Endothelial cell (in vitro differentiated cells): Measurements from ENCODE around the gene CD226. TPM values are rescaled to one million over a fixed set of nuclear protein-coding genes. Genes with fewer than 3 reads are reported as not detected.
"Not testable (repeated sequence)": the region's sequence is repeated elsewhere in the genome, so short reads cannot be mapped to it uniquely, and the experiment has no call there.

ENCODE experiments used
- DNase-seq: peaks from one replicate; pipeline ENCODE4 v3.0.0; 2021; ENCODE audit warnings: low spot score
- H3K27ac Mint-ChIP-seq: one replicate; pipeline ENCODE4 v1.8.0; 2021; ENCODE audit warnings: mixed read lengths, inconsistent platforms; ENCODE audit not compliant: unreplicated experiment
- H3K27me3 Mint-ChIP-seq: one replicate; pipeline ENCODE4 v1.8.0; 2021; ENCODE audit warnings: mild to moderate bottlenecking, moderate library complexity, mixed read lengths, inconsistent platforms; ENCODE audit not compliant: unreplicated experiment
- H3K36me3 Mint-ChIP-seq: one replicate; pipeline ENCODE4 v1.8.0; 2021; ENCODE audit warnings: mild to moderate bottlenecking, low read depth, mixed read lengths, inconsistent platforms; ENCODE audit not compliant: unreplicated experiment
- H3K4me1 Mint-ChIP-seq: one replicate; pipeline ENCODE4 v1.8.0; 2021; ENCODE audit warnings: mild to moderate bottlenecking, mixed read lengths, inconsistent platforms; ENCODE audit not compliant: unreplicated experiment
- H3K4me3 Mint-ChIP-seq: one replicate; pipeline ENCODE4 v1.8.0; 2021; ENCODE audit warnings: mild to moderate bottlenecking, mixed read lengths, inconsistent platforms; ENCODE audit not compliant: unreplicated experiment
- H3K9me3 Mint-ChIP-seq: one replicate; pipeline ENCODE4 v1.8.0; 2021; ENCODE audit warnings: mixed read lengths, inconsistent platforms; ENCODE audit not compliant: unreplicated experiment
- total RNA-seq: library from RNA; stranded (reverse); fragmentation: NEBNext Ultra II Directional; extraction: Animal tissue kit (Norgen Biotek cat#: 25700); gene quantifications from one replicate; pipeline ENCODE4 v1.2.1, GENCODE V29; 2021; ENCODE audit not compliant: unreplicated experiment
- TF ChIP-seq, protein P1 (sequence below): fragments of 200-600 bp; sonication (generic); IDR thresholded peaks from one replicate; pipeline ENCODE4 v1.5.0; 2021; ENCODE audit warnings: antibody characterized with exemption; ENCODE audit not compliant: unreplicated experiment

Gene CD226
- total RNA-seq, 1 donor from 2014 or later = 0.80 TPM

DNA sequence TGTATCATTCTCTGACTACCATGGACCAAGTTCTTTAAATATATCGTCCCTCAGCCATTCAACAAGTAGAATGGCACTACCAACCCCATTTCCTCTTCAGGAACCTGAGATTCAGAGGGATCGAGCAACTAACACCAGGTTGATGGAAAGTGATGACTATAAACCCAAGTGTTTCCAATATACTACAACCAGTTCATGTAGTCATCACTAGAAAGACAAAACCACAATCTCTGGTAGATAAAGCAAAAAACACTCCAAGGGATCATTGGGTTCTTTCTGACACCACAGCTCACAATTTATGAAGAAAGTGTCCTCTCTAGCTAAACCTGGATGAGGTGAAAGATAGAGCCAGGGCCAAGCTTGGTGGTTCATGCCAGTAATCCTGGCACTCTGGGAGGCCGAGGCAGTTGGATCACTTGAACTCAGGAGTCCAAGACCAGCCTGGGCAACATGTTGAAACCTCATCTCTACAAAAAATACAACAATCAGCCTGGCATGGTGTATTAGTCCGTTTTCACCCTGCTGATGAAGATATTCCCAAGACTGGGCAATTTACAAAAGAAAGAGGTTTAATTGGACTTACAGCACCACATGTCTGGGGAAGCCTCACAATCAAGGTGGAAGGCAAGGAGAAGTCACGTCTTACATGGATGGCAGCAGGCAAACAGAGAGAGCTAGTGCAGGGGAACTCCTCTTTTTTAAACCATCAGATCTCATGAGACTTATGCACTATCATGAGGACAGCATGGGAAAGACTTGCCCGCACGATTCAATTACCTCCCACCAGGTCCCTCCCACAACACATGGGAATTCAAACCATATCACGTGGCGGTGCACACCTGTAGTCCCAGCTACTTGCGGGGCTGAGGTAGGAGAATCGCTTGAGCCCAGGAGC lies 2.2 kb downstream of the CD226 start:
- Mint-ChIP-seq H3K9me3 (no peaks in the 10 kb centered on the region), H3K4me3 (no peak overlapping the region), H3K4me1 (peaks cover 13% of the 10 kb centered on the region), H3K36me3 (no peaks in the 10 kb centered on the region), H3K27me3 (peaks cover 3% of the 10 kb centered on the region), H3K27ac (no peak overlapping the region)
- TF ChIP-seq, protein P1, sequence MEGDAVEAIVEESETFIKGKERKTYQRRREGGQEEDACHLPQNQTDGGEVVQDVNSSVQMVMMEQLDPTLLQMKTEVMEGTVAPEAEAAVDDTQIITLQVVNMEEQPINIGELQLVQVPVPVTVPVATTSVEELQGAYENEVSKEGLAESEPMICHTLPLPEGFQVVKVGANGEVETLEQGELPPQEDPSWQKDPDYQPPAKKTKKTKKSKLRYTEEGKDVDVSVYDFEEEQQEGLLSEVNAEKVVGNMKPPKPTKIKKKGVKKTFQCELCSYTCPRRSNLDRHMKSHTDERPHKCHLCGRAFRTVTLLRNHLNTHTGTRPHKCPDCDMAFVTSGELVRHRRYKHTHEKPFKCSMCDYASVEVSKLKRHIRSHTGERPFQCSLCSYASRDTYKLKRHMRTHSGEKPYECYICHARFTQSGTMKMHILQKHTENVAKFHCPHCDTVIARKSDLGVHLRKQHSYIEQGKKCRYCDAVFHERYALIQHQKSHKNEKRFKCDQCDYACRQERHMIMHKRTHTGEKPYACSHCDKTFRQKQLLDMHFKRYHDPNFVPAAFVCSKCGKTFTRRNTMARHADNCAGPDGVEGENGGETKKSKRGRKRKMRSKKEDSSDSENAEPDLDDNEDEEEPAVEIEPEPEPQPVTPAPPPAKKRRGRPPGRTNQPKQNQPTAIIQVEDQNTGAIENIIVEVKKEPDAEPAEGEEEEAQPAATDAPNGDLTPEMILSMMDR = no peak
- no peak for DNase-seq

DNA sequence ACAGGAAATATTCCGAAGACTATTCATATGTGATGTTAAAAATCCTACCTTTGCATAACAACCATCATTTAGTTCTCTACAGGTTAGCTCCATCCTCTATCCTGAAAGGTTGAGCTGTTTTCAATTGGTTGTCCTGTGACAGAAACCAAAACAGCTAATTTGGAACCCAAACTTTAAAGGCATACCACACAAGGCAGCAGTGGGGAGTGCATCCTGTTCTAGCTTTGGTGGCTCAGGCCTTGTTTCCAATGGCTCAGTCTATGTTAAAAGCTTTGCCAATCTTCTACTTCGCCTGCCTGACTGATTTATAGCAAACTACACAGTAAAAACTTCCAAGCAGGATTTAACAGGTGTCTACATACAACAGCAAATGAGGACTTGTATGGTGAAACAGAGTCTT lies 3.2 kb downstream of the CD226 start:
- no peak overlapping the region for H3K4me3 Mint-ChIP-seq
- H3K27ac Mint-ChIP-seq = no peak overlapping the region
- peaks cover 13% of the 10 kb centered on the region for H3K4me1 Mint-ChIP-seq
- H3K27me3 Mint-ChIP-seq = peaks cover 3% of the 10 kb centered on the region
- no peak for DNase-seq
- H3K36me3 Mint-ChIP-seq = no peaks in the 10 kb centered on the region
- TF ChIP-seq, protein P1 = no peak
- no peaks in the 10 kb centered on the region for H3K9me3 Mint-ChIP-seq

DNA sequence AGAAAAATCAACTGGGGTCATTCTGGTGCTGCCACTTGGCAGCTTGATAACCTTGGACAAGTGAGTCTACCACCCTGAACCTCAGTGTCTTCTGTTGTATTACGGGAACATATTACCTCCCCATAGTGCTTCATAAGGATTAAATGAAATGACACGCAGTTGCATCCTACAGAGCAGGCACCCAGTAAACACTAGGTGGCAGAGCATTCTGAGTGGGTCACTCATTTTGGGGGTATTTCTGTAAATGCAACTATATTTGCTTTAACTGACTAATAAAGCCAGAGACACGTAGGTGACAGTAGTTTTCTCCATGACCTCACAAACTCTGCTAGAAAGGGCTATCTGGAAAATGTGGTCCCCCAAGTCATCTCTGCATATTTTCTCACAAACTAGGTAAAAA lies 4.7 kb downstream of the CD226 start:
- Mint-ChIP-seq H3K36me3 (no peaks in the 10 kb centered on the region), H3K27me3 (peaks cover 3% of the 10 kb centered on the region), H3K27ac (no peak overlapping the region), H3K4me1 (peaks cover 11% of the 10 kb centered on the region), H3K4me3 (no peak overlapping the region), H3K9me3 (no peaks in the 10 kb centered on the region)
- TF ChIP-seq, protein P1 = no peak
- DNase-seq = no peak

DNA sequence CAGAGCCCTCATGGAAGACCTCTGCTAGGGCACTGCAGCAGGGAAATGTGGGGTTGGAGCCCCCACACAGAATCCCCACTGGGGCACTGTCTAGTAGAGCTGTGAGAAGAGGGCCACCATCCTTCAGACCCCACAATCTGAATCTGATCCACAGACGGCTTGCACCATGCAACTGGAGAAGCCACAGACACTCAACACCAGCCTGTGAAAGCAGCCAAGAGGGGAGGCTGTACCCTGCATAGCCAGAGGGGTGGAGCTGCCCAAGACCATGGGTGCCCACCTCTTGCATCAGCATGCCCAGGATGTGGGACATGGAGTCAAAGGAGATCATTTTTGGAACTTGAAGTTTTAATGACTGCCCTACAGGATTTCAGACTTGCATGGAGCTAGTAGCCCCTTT lies 6.5 kb downstream of the CD226 start:
- Mint-ChIP-seq H3K4me1 (no peaks in the 10 kb centered on the region), H3K36me3 (no peaks in the 10 kb centered on the region), H3K9me3 (no peaks in the 10 kb centered on the region), H3K27ac (no peak overlapping the region), H3K4me3 (no peak overlapping the region), H3K27me3 (peaks cover 3% of the 10 kb centered on the region)
- DNase-seq = no peak
- TF ChIP-seq, protein P1 = no peak

DNA sequence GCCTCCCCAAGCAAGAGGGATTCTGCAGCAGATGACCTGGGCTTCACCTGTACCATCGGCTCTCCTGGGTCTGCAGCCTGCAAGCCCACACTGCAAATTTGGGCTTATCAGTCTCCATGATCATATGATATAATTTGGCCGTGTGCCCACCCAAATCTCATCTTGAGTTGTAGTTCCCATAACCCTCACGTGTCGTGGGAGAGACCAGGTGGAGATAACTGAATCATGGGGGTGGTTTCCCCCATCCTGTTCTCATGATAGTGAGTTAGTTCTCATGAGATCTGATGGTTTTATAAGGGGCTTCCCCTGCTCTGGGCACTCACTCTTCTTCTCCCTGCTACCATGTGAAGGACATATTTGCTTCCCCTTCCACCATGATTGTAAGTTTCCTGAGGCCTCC lies 7.9 kb downstream of the CD226 start:
- not testable (repeated sequence) for H3K27ac Mint-ChIP-seq, DNase-seq, H3K4me1 Mint-ChIP-seq, H3K9me3 Mint-ChIP-seq, H3K4me3 Mint-ChIP-seq, H3K27me3 Mint-ChIP-seq, H3K36me3 Mint-ChIP-seq
